Measurements from ENCODE around the gene ENTHD1.

The ENTHD1 gene

DNA sequence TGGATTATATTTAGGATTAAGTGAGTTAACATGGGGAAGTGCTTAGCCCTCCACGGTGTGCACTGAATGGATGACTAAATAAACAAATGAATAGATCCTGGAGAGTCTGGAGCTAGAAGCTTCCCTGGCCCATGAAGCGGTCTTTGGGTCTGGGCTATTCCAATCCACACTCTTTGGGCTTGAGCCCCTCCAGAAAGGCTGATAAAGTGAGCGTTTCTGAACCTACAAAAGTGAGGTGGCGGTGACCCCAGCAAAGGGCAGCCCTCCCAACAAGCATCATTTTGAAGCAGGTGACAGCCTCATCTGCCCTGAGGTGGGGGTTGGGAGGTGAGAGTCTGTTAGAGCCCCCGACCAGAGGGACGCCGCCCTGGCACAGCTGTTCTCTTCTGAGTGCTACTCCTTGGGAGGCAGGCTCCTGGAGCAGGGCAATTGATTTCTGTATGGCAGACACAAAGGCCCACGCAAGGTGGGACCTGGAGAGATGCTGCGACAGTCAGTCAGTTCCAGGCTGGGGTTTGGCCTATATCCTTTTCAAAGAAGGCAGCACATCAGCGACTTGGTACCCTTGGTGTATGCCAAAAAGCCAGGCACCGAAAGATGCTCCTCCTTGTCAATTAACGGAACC is 165.2 kb downstream of the ENTHD1 start:
- DNase-seq: no peak

DNA sequence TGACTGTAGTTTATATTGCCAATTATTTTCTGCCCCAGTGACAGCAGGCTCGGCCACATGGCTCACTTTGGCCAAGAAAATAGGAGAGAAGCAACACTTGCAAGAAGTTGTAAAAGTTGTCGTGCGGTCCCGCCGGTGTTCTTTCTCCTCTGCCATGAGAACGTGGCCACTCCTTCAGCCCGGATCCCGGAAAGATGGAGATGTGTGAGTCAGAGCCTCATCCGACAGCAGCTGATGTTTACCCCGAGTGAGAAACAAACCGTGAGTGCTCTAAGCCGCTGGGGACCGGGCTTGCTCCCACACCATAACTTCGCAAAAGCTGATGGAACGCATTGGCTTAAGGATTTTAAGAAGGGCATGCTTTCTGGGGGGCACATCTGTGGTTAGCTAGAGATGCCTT is 166.0 kb downstream of the ENTHD1 start:
- no peak for DNase-seq

DNA sequence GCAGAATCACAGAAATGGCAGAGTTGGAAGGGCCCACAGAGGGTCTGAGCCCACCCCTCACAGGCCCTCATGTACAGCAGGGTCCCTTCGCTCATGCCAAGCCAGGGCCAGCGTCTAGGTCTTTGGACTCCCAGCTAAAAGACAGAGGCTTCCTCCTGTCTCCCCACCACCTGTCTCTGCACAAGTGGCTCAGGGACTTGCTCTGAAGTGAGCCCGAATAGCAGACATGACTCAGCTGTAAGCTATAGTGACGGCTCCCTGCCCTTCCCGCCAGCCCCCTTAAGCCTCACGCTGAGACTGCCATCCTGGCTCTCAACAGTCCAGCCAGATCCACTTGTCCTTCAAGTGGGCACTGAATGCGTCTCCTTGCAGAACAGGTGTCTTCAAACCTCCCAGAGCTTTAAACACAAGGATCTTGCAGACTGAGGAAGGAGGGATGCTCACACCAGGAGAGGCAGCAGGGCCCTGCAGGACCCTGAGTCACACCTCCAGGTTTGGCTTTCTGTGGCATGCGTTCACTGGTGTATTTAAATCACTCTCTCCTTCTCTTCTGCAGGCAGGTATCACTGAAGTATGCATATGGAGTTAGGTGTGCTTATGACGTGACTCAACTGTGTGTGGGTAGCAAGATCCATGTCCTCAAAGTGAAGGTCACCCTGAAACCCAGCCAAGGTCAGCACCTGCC is 168.1 kb downstream of the ENTHD1 start:
- DNase-seq: no peak

DNA sequence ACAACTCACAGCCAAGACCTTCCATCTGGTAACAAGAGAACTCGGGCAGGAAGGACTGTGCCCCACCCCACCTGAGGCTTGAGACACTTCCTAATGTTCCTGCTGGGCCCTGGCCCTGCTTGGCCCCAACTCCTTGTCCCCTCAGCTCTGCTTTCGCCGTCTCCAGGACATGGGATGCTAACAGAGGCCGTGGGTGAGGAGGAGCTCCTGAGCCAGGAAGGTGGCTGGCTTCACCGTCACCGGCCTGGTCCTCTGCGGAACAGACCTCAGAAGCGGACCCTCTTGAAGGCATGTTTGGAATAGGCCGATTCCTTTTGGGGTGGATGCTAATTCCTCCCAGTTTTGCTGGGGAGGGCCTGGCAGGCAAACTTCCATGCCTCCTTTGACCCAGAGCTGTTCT is 168.7 kb downstream of the ENTHD1 start:
- no peak for DNase-seq

DNA sequence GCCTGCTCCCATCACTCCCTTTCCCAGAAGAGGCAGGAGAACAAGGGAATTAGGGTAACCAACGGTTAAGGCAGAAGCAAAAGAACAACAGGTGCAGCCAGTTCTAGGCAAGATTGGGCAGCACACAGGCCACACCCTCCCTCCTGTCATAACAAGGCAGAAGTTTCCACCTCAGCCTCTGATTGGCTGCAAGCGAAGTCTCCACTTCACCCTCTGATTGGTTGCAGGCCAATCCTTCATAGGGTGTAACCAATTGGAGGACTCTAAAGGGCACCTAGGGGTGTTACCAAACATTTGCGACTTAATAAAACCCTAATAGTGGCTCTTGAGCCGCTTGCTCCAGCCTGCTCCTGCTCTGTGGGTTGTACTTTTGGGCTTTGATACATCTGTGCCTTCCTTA is 169.2 kb downstream of the ENTHD1 start:
- no peak for DNase-seq

DNA sequence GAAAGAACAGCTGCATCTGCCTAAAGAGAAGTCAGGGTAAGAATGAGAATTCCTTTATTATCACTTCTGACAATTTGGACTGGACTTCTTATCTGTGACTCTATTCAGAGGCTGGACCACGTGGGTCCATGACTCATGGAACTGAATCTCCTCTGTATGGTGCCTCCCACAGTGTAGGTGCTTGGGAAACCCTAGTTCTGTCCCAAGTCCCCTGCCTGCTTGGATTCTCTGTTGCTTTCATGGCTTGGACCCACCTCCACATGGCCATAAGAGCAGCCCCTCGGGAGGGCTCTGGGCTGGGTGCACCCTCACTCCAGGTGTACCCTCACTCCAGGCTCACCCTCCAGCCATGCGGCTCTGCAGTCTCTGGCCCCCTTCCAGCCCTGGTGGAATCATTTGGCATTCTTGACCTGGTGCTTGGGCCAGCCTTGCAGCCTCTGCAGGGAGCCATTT is 169.6 kb downstream of the ENTHD1 start:
- no peak for DNase-seq

DNA sequence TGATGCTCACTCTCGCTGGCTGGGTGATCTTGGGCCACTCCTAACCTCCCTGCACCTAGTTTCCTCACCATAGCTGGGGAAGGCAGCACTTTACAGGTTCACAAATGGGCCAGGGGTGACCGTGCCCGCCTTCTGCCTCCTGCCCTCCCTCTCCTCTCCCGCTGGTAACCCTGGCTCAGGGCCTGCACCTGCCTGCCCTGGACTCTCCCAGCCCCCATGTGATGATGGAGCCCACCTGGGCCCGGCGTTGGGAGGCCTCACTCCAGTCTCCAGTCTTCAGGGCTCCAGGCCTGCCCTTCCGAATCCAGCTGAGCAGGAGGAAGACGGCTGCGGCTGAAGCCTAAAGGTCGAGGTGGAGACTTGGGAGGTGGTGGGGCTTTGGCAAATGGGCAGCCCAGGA is 170.1 kb downstream of the ENTHD1 start:
- DNase-seq: no peak

DNA sequence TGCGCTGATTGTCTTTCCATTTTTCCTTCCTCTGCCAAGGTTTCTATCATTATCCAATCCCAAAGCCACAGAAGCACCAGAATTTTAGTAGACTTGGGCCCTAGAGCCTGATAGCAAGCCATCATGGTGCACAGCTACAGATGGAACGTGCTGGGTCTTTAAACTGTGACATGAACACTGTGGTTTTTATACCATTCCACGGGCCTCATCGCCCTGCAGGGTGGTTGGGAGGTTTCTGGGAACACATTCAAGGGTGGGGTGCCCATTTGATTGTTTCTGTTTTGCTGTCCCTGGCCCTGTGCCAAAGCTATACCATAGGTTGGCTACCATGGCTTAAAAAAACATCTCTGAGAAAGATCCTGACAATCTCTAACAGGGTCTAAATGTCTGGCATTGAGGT is 171.1 kb downstream of the ENTHD1 start:
- DNase-seq: no peak

DNA sequence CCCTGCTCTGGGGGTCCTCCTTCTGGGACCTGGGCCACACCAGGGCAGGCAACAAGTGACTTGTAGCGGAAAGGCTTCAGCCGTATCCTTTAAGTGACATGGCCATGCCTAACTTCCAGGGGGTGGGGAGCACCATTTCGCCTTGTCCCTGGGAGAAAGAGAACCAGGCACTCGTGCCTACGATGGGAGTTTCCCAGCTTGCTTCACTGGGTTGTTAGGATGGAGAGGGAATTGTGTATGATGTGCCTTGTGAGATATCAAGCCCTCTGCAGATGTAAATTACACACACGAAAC is 171.6 kb downstream of the ENTHD1 start:
- DNase-seq: no peak

DNA sequence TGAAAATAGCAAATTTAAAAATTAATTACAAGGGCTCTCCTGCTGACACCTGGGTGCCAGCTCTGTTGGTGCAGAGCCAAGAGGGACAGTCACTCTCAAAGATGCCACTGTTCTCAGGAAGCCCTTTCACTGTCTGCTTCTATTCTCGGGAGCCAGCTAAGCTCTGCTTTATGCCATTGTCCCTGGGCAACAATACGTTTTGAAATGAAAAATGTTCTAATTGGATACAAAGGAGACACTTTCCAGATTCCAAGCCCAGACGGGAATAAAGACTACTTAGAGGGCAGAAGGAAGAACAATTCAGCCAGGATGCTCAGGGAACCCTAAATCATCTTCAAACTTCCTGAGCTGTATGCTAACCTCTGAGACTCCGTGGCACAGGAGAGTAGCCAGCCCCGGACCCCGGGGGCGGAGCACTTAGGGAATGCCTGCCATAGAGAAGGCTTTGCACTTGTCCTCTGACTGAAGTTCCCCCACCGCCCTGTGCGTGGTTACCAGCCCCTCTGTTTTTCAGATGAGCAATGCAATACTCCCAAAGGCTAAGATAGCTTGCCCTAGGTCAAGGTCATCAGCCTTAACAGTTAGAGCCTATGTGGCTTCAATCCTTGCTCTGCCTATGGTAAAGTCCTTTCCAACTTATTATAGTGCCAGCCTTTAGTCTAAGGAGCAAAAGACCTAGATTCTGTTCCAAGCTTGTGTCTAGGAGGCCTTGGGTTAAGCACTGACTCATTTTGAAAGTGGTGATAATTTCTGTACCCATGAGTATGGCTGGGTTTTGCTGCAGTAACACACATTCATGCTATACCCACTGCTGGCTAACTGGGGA is 172.1 kb downstream of the ENTHD1 start:
- no peak for DNase-seq

DNA sequence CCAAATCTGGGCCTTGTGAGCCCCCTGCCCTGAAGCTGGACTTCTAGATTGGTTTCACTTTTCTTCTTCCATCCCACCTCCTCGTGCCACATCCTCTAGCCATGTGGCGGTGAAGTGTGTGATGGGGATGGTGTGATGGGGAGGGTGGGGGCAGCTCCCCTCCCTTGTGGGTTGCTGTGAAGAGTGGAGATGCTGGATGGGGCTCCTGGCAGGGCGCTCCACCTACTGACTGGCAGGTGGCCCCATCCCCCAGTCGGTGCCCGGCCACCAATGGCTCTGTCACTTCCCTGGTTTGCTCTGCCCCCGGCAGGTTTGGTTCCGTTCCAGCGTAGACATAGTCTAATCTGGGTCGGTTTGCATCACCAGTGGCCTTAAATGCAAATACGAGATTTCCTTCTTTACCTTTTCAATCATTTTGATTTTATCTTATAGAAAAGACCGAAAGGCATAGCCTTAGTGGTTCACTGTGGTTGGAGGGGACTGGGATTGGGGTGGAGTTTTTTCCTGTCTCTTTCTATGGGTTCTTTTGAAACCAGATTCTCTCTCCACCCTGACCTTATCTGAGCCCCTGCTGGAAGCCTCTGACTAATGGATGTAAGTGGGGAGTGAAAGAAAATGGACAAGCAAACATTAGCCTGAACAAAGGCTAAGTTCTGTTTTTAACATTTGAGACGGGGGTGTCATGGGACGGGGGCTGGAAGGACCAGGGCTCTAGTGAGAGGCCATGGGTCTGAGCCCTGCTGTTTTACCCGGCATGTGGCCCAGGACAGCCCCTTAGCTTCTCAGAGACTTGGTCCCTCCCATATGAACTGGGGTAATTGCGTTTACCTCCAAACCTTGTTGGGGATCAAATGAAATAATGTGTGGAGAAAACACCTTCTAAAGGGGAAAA is 173.8 kb downstream of the ENTHD1 start:
- no peak for DNase-seq

DNA sequence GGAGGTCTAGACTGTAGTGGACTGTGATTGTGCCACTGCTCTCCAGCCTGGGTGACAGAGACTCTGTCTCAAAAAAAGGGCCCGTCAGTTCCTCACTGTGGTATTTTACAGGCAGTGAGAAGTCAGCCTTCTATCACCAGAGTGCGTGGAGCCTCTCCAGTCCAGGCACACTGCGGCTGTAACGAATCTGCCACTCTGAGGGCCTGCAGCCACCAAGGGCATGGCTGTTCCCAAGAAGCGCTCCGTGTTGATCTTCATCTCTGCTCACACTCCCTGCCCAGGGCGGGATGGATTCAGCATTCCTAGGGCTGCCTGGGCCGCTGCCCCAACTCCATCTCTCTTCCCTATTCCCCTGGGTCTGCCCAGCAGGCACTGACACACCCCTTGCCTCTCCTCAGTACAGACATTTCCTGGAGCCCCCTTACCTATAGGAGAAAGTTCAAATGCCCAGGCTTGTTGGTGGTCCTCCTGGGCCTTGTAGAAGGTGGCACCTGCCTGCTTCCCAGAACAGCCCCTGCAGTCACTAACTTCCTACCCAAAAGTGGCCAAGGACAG is 174.6 kb downstream of the ENTHD1 start:
- no peak for DNase-seq

DNA sequence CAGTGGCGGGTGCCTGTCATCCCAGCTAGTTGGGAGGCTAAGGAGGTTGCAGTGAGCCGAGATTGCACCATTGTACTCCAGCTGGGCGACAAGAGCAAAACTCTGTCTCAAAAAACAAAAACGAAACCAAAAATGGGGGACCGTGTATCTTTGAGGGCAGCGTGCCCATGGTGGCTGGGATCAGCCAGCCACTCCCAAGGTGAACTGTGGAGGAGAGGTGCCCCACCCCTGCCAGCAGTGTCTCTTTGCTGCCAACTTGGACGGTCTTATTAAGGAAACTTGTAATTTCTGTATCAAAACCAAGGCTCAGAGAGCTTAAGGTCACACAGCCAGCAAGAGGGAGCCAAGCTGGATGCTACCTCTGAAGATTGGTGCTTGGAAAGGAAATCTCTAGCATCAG is 175.4 kb downstream of the ENTHD1 start:
- no peak for DNase-seq

DNA sequence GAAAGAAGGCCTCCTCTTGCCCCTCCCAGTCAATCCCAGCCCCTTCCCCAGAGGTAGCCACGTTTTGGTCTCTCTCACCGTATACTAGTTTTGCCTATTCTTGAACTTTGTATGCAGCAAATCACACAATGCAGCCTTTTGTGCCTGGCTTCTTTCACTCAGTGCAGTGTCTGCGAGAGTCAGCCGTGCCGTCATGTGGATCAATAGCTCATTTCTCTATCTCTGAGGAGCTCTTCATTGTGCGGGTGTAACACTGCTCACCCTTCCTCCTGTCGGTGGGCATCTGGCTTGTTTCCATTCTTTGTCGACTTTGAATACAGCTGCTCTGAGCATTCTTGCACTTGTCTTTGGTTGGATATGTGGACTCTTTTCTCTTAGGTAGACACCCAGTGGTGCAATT is 176.5 kb downstream of the ENTHD1 start:
- DNase-seq: no peak

DNA sequence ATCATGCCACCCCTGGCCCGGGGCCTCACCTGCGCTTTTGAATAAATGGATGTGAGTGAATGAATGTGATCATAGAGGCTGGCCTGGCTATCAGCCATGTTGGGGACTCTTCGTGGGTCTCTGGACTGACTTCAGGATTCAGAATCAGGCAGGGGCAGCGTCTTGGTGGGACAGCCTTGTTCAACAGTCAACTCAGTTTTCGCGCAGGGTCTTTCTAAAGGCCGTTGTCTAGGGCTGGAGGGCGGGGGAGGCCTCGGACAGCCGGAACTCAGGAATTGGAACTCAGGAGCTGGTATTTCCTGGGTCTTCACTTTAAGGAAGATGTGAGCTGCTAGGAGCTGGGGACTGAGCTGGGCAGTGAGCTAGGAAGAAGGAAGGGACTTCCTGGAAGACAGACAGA is 177.0 kb downstream of the ENTHD1 start:
- no peak for DNase-seq

DNA sequence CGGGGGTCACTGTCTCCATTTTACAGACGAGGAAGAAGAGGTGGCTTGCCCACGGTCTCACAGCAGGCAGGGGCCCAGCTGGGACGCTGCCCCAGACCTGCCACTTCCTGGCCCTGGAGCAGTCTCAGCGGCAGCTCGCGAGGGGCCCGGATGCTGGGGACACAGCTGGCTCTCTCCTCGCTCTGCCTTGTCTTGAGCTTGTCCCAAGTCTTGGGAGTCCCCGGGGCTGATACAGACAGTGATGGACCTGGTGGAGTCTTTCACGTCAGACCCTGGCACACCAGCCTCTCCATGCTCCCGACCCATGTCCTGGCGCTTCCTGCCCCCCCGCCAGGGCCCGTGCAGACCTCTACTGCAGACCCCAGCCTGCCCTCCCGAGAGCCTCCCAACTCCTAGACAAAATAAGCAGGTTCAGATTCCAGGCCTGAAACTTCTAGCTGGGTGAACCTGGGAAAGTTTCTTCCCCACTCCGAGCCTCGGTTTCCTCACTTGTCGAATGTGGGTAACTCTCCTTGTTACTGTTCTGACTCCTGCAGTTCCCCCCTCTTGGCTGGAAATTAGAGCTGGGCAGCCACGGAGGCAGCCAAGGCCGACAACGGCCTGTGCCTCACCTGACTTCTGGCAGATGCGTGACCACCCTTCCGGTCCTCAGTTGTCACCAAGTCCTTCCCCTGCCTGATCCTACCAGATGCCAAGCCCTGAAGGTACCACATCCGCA is 177.6 kb downstream of the ENTHD1 start:
- no peak for DNase-seq

DNA sequence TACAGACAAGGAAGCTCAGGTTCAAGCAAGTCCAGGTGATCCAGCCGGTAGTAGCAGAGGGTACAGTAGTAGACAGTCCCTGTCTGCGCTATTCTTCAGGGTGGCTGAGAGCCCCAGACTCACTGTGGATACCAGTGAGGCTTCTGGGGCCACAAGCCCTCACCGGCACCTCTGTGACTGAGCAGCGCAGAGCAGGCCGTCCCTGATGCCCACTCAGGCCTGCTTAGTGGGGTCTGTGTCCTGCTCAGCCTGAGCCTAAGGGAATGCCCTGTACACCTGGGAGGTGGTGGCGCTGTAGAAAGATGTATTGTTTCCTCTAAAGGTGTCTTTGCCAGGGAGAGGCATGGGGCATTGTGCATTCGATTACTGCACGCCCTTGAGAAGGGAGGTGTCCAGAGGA is 179.2 kb downstream of the ENTHD1 start:
- no peak for DNase-seq

DNA sequence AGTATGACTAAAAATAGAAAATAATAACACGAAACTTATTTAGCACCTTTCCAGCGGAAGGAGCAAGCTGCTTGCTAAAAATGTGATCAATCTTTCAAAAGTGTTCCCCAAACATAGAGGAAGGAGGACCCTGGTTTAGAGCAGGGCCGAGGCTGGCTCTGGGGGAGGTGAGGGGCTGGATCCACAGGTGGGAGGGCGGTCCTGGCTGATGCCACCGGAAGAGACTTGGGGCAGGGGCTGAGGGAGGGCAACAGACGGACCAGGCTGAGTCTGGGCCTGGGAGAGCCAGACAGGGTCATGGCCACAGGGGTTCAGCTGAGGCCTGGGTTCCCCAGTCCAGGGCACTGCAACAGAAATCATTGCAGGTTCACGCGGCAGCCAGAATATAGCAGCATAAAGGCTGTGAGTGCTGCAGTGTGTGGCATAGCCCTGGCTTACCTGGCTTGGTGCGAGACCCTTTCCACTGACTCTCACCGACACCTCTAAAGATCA is 179.7 kb downstream of the ENTHD1 start:
- no peak for DNase-seq

DNA sequence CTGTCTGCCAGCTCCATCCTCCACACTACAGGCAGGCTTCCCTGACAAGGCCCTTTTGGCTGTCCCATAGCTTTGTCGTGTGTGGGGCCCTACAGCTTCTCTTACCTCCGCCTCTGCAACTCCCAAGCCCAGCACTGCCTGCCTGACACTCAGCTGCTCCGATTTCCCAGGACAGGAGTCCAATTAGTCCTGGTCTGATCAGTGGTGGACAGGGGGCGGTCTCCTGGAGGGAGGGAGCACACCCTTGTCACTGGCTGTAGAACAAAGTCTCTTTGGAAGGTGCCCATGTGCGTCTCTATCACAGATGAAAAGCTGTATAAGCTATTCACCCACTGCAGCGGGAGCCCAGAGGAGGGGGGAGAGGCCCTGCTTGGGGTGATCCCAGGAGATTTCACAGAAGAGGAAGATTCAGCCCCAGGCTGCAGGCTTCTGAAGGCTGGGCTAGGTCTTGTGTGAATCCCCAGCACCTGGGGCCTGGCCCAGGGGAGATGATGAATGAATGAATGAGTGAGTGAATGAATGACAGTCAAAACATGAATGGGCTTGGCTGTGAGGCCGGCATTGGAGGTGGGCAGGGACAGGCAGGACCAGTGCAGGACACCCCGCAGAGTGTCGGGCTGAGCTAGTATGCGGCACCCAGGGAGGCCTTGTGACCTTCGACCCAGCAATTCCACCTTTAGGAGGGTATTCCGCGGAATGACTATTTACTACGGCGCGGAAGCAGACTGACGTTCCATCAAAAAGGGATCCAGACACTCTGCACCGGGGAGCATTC is 180.6 kb downstream of the ENTHD1 start:
- no peak for DNase-seq

DNA sequence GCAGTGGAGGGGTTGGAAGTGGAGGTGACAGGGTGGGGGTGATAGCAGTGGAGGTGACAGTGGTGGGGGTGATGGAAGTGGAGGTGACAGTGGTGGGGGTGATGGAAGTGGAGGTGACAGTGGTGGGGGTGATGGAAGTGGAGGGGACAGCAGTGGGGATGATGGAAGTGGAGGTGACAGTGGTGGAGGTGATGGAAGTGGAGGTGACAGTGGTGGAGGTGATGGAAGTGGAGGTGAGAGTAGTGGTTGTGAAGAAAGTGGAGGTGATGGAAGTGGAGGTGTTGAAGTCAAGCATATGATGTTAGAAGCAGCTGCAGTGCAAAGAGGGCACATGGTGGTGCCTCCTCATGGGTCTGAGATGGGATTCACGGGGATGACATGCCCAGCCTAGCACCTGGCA is 181.5 kb downstream of the ENTHD1 start:
- no peak for DNase-seq

Data from stimulated activated CD4-positive, alpha-beta T cell treated with anti-CD3 and anti-CD28 coated beads, Interleukin-12 subunit alpha, Interleukin-12 subunit beta, amount 100 ng/mL, for 4 hours (primary cell).